MM.1S (cell line): ENCODE measurements around the gene EGFL8.

Source experiments
- CTCF ChIP-seq: fragments of 300-600 bp; sonication (generic); IDR thresholded peaks from 2 replicates; pipeline ENCODE4 v1.5.1; 2016; ENCODE audit warnings: antibody characterized with exemption, low read length, mixed read lengths
- EZH2 ChIP-seq: fragments of 300-600 bp; sonication (generic); optimal IDR thresholded peaks from 2 replicates; pipeline ENCODE3; 2017; ENCODE audit warnings: low read depth, mild to moderate bottlenecking, antibody characterized with exemption, low read length, mixed read lengths
- EZH2phosphoT487 ChIP-seq: fragments of 300-600 bp; sonication (generic); IDR thresholded peaks from 2 replicates; pipeline ENCODE4 v1.6.1; 2018; ENCODE audit warnings: antibody characterized with exemption, low read length

GRCh38 chr6:32182555-32182981 lies 18.2 kb downstream of the EGFL8 start:
- no peak for TF ChIP-seq CTCF
- TF ChIP-seq EZH2phosphoT487, result no peak
- no peak for TF ChIP-seq EZH2
